MM.1S (cell line): Measurements from ENCODE around the gene LRRC49.

ENCODE experiments used
- CTCF ChIP-seq: fragments of 300-600 bp; sonication (generic); IDR thresholded peaks from 2 replicates; pipeline ENCODE4 v1.5.1; 2016; ENCODE audit warnings: antibody characterized with exemption, low read length, mixed read lengths
- EZH2 ChIP-seq: fragments of 300-600 bp; sonication (generic); optimal IDR thresholded peaks from 2 replicates; pipeline ENCODE3; 2017; ENCODE audit warnings: low read depth, mild to moderate bottlenecking, antibody characterized with exemption, low read length, mixed read lengths
- EZH2phosphoT487 ChIP-seq: fragments of 300-600 bp; sonication (generic); IDR thresholded peaks from 2 replicates; pipeline ENCODE4 v1.6.1; 2018; ENCODE audit warnings: antibody characterized with exemption, low read length

- TF ChIP-seq CTCF (no peak), EZH2phosphoT487 (no peak), EZH2 (no peak)
These were observed 9.5 kb downstream of the LRRC49 start for GRCh38 chr15:70902107-70902506.
